HG03457 (cell line): ENCODE data around the gene DZIP3.

Source experiments
- ATAC-seq: cut with Tn5 transposase; IDR thresholded peaks from one replicate; pipeline ENCODE4 v1.9.1; 2021; ENCODE audit warnings: moderate number of reproducible peaks; ENCODE audit not compliant: unreplicated experiment

DZIP3 gene

GRCh38 chr3:108589081-108589997 is at the start of gene DZIP3, which contains the start of gene CIP2A:
Gene DZIP3 (plus strand): TSS chr3:108589722. CDS start chr3:108605407, 15,685 bp downstream.
Gene CIP2A (minus strand): TSS chr3:108589438. CDS start chr3:108589375, 63 bp downstream.
- peak; percentile 90 for ATAC-seq

DNA sequence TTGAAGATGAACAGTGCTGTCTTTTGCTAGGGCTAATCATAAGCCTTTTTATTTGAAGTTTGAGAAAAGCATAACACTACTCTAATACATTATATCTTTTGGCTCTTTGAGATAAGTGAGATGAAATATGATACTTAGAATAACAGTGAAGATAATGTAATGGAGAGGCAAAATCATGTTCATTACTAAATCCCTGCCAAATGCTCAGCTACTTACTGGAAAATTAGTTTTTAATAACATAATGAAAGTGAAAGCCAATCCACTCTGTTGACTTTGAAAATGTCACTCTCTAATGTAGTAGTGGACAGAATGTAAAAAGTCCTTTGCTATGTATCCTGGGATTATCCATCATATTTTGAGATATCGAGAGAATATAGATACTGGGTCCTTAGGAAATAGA is 43.3 kb upstream of the DZIP3 start:
- no peak for ATAC-seq

DNA sequence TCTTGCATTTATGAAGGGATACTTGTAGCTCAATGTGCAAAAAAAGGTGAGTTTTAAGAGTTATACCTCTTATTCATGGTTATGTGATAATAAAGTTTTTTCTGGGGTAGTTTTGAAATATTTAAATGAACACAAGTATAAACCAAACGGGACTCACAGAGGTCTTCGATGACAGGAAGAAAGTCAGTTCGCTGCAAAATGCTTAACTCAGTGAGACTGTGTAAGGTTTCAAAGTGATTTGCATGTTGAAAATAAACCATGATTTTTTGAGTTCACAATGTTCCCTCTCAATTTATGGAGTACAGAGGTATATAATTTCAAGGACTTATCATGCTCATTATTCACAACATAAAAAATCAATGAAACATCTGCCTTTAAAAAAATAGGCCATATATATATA is 42.8 kb upstream of the DZIP3 start:
- no peak for ATAC-seq

- ATAC-seq = no peak
Observed at GRCh38 chr3:108548304-108548703, 41.2 kb upstream of the DZIP3 start.

GRCh38 chr3:108548886-108549285 is 40.6 kb upstream of the DZIP3 start:
- ATAC-seq = no peak

GRCh38 chr3:108552267-108553159 is 37.0 kb upstream of the DZIP3 start:
- no peak for ATAC-seq

DNA sequence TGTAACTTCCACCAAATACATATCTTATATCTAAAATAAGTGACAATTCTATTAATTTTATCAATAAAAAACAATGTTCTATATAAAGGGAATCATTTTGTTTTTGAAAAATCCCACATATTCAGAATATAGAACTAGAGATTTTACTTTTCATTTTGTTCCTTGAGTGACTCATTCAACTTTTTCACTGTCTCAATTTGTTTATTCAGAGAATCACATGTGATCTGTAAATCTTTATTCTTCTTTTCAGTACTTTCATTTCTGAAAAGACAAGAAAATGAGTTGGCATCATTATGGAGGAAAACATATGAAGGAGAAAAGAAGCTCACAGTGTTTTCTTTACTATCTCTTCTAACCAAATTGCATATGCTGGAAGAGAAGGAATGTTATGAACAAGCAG is 35.3 kb upstream of the DZIP3 start:
- no peak for ATAC-seq

DNA sequence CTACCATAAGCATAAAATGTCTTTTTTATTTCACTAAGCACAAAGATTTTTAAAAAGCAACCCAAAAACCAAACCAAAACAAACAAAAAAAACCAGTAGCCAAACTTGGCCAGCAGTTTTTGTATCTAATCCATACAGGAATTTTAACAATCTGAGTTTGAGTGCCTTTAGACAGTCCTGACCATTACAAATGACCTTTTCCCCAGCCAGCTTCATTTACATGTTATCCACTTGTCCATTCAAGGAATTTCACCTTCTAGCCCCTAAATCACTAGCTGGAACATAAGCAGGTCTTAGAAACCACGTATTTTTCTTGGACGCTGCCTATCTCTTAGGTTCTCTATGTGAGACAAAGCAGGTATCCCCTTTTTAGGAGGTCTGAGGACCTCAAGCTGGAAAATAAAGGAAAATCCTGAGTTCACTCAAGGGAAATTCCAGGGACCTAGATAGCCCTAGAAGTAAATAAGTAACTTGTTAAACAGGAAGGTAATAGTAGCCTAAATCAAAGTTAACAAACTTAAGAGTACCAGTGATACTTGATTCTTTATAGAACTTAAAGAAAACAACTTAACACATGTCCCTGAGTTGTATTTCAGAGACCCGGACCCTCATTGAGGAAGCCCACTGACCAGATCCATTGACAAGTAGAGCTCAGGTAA is 34.5 kb upstream of the DZIP3 start:
- no peak for ATAC-seq

DNA sequence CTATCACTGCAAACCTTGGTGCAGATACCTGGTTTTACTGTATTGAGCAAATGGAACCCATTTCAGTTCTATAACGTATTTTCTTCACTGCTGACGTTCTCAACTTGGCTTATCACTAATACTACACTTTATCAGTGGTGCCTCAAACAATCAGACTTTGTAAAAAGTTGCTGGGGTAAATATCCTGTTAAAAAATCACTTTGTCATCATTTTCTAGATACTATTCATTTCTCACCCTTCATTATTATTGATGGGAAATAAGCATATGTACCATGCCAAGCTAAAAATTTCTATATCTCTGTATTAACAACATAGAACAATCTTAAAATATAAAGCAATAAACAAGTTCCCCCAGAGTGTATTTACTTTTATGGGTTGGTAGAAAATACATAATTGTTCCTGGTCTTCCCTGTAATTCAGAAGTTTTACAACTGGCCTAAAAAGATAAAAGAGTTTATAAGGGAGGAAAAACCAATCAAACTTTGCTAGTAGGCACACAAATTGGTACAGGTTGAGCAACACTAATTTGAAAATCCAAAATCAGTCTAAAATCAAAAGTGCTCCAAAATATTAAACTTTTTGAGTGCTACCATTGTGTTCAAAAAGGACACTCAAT is 33.4 kb upstream of the DZIP3 start:
- ATAC-seq = no peak

GRCh38 chr3:108562565-108562964 is 27.0 kb upstream of the DZIP3 start:
- ATAC-seq = no peak

GRCh38 chr3:108564564-108564963 is 25.0 kb upstream of the DZIP3 start:
- ATAC-seq = no peak

DNA sequence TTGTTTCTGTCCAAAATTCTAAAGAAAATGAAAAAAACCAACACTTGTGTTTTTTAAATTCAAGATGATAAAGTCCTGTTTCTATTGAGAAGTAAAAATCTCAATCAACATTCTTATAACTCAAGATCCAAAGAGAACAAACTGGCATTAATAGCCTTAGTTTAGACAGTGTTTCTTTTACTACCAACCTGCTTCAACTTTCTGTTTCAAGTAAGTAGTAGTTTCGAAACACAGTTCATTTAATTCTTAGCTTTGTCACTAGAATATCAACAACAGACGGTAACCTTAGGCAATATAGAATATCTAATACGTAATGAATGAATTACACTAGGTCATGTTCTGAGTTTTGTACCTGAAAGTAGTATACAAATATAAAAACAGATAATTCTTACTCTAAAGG is 24.0 kb upstream of the DZIP3 start:
- no peak for ATAC-seq

GRCh38 chr3:108566599-108566998 is 22.9 kb upstream of the DZIP3 start:
- no peak for ATAC-seq

GRCh38 chr3:108569336-108569735 is 20.2 kb upstream of the DZIP3 start:
- no peak for ATAC-seq

DNA sequence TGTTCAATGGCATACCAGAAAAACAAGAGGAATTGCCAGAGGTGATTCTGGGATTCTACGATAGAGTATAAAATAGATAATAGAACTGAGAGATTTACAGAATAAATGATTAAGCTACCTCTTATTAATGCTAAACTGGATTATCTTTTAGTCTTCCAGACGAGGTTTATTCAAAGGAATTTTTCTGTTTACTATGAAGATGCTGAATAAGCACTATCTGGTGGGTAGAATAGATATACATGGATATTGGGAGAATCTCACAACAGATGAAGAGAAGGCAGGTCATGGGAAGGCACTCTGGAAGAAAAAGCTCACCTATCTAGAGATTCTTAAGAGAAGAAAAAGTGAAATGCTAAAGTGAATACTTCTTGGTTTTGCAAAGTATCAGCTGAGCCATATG is 11.5 kb upstream of the DZIP3 start:
- no peak for ATAC-seq

GRCh38 chr3:108588601-108589000 is 921 bp upstream of the DZIP3 start:
- ATAC-seq = no peak

DNA sequence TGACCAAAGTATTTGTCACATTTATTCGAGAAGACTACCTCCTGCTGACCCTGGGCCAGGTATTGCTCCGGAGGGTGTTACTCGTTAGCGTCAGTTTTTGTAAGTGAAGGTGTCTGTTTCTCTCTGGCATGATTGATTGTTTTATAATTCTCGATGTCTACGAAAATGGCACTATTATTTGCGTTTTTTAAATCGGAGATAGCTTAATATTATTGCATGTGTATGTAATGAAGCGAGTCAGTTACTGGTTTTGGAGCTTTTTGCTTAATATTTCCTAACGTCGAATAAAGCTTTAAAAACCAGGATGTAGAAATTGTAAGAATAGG is 439 bp downstream of the DZIP3 start:
- ATAC-seq = no peak

DNA sequence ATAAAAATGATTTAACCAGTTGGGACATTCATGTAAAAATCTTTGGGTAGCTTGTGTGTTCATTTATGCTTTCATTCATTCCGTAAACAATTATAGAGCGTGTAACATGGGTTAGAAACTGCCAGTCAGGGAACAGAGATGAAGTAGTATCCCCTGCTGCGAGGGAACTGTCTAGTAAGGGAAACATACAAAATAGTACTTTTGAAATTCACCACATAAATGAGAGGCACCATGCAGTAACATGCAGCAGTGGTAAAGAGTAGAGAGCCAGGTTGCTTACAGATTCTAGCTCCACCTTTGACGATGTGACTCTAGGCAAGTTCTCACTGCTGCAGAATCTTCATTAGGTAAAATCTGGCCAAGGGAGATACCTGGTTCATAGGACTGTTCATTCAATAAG is 938 bp downstream of the DZIP3 start:
- no peak for ATAC-seq

DNA sequence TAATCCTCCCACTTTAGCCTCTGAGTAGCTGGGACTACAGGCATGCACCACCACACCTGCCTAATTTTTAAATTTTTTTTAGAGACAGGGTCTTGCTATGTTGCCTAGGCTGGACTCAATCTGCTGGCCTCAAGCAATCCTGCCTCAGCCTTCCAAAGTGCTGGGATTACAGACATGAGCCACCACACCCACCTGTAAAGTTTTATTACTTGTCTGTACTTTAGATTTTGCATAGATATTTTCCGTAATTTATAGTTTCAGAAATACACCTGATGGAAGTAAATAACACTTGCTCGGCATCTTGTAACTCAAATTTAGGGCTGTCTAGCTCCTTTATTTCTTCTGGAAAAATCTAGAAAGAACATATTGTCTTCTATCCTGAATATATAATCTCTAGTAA is 5.8 kb downstream of the DZIP3 start:
- ATAC-seq = no peak

DNA sequence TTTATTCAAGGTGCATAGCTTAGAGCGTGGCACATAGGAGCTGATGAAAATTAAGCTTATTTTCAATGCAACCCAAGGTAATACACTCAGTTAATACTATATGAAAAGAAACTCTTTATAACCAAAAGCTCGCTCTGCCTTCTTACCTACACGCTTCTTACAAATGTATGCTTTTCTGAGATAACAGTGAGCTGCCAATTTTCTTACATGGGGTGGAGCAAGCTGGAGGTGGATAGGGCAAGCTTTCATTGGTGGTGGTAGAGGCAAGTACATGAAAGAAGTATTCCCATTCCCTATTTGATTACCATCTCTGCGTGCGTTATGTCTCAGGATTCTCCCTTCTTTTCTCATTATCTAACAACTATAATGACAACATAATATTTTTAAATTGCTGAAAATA is 8.9 kb downstream of the DZIP3 start:
- no peak for ATAC-seq
